ENCODE results near the gene FMNL3. TPM values are rescaled to one million over a fixed set of nuclear protein-coding genes. Genes with fewer than 3 reads are reported as not detected.

The FMNL3 gene
- total and polyA plus RNA-seq, 4 experiments from 2014 or later = 3.9 to 28.1 (median 17.0) TPM

GRCh38 chr12:49599961-49600360, 107.2 kb downstream of the FMNL3 start:
- H3K27me3 Mint-ChIP-seq = no peaks in the 10 kb centered on the region
- no peak overlapping the region for H3K4me3 ChIP-seq (ENCODE audit: low read length in 2 of 2)
- intact Hi-C loops (cut with micrococcal nuclease) = no loop called here
- peaks cover 0 to 5% (median 0%) of the 10 kb centered on the region in 4 donors for H3K4me1 Mint-ChIP-seq
- no peaks in the 10 kb centered on the region for H3K4me1 ChIP-seq (ENCODE audit: insufficient read depth, low read length)
- POLR2A ChIA-PET (ENCODE audit: partially characterized antibody) = no interaction called here
- no peak overlapping the region for H3K27ac ChIP-seq (ENCODE audit: low read depth, low read length)
- no peaks in the 10 kb centered on the region for H3K36me3 ChIP-seq (ENCODE audit: insufficient read depth, low read length)
- CTCF ChIA-PET (ENCODE audit: partially characterized antibody) = interaction anchor here (0.9 kb wide), 1 partner anchor 85 kb away, joined by 3 read pairs; no protein-coding TSS in a partner anchor
- no peaks in the 10 kb centered on the region for H3K36me3 Mint-ChIP-seq
- no peaks in the 10 kb centered on the region for H3K9me3 ChIP-seq (ENCODE audit: control insufficient read depth in 1 of 2, low read length in 2 of 2)
- H3K4me3 Mint-ChIP-seq = no peak overlapping the region
- H3K9me3 Mint-ChIP-seq = peaks cover 0 to 2% (median 0%) of the 10 kb centered on the region in 8 donors
- H3K27ac Mint-ChIP-seq = peak overlapping the region in 3 of 7 donors; percentile 22 to 87 (median 43)
- no peaks in the 10 kb centered on the region for H3K27me3 ChIP-seq (ENCODE audit: insufficient read depth, low read length)
- DNase-seq = no peak

GRCh38 chr12:49598527-49598926, 108.7 kb downstream of the FMNL3 start:
- no peak overlapping the region for H3K27ac ChIP-seq (ENCODE audit: low read depth, low read length)
- no peaks in the 10 kb centered on the region for H3K27me3 Mint-ChIP-seq
- peaks cover 0 to 5% (median 0%) of the 10 kb centered on the region in 4 donors for H3K4me1 Mint-ChIP-seq
- peak overlapping the region in 2 of 7 donors; percentile 3 to 37 for H3K27ac Mint-ChIP-seq
- H3K36me3 ChIP-seq (ENCODE audit: insufficient read depth, low read length) = no peaks in the 10 kb centered on the region
- H3K36me3 Mint-ChIP-seq = no peaks in the 10 kb centered on the region
- no peak overlapping the region for H3K4me3 ChIP-seq (ENCODE audit: low read length in 2 of 2)
- intact Hi-C loops (cut with micrococcal nuclease) = no loop called here
- CTCF ChIA-PET (ENCODE audit: partially characterized antibody) = no interaction called here
- no peaks in the 10 kb centered on the region for H3K4me1 ChIP-seq (ENCODE audit: insufficient read depth, low read length)
- no peak for DNase-seq
- H3K27me3 ChIP-seq (ENCODE audit: insufficient read depth, low read length) = no peaks in the 10 kb centered on the region
- POLR2A ChIA-PET (ENCODE audit: partially characterized antibody) = no interaction called here
- H3K4me3 Mint-ChIP-seq = no peak overlapping the region
- no peaks in the 10 kb centered on the region for H3K9me3 ChIP-seq (ENCODE audit: control insufficient read depth in 1 of 2, low read length in 2 of 2)
- peaks cover 0 to 2% (median 0%) of the 10 kb centered on the region in 8 donors for H3K9me3 Mint-ChIP-seq

GRCh38 chr12:49588721-49589516, 118.3 kb downstream of the FMNL3 start:
- Mint-ChIP-seq H3K27ac (no peak overlapping the region), H3K9me3 (peaks cover 0 to 6% (median 0%) of the 10 kb centered on the region in 8 donors), H3K27me3 (no peaks in the 10 kb centered on the region), H3K4me3 (no peak overlapping the region), H3K4me1 (no peaks in the 10 kb centered on the region), H3K36me3 (peaks cover 4 to 29% of the 10 kb centered on the region in 2 donors)
- CTCF ChIA-PET (ENCODE audit: partially characterized antibody) = no interaction called here
- H3K27me3 ChIP-seq (ENCODE audit: insufficient read depth, low read length) = no peaks in the 10 kb centered on the region
- no peaks in the 10 kb centered on the region for H3K4me1 ChIP-seq (ENCODE audit: insufficient read depth, low read length)
- no peak overlapping the region for H3K27ac ChIP-seq (ENCODE audit: low read depth, low read length)
- H3K9me3 ChIP-seq (ENCODE audit: control insufficient read depth in 1 of 2, low read length in 2 of 2) = no peaks in the 10 kb centered on the region
- POLR2A ChIA-PET (ENCODE audit: partially characterized antibody) = no interaction called here
- no peak for DNase-seq
- no peak overlapping the region for H3K4me3 ChIP-seq (ENCODE audit: low read length in 2 of 2)
- no peaks in the 10 kb centered on the region for H3K36me3 ChIP-seq (ENCODE audit: insufficient read depth, low read length)
- intact Hi-C loops (cut with micrococcal nuclease) = no loop called here

- no peak for DNase-seq
Measured at GRCh38 chr12:49588281-49588680, 118.9 kb downstream of the FMNL3 start.

GRCh38 chr12:49587174-49587908, 119.9 kb downstream of the FMNL3 start:
- POLR2A ChIA-PET (ENCODE audit: partially characterized antibody) = no interaction called here
- Histone ChIP-seq H3K4me3 (ENCODE audit: low read length in 2 of 2) (no peak overlapping the region), H3K4me1 (ENCODE audit: insufficient read depth, low read length) (no peaks in the 10 kb centered on the region), H3K27me3 (ENCODE audit: insufficient read depth, low read length) (no peaks in the 10 kb centered on the region), H3K27ac (ENCODE audit: low read depth, low read length) (no peak overlapping the region), H3K9me3 (ENCODE audit: control insufficient read depth in 1 of 2, low read length in 2 of 2) (no peaks in the 10 kb centered on the region), H3K36me3 (ENCODE audit: insufficient read depth, low read length) (no peaks in the 10 kb centered on the region)
- H3K36me3 Mint-ChIP-seq = peaks cover 9 to 40% of the 10 kb centered on the region in 2 donors
- peaks cover 0 to 6% (median 0%) of the 10 kb centered on the region in 8 donors for H3K9me3 Mint-ChIP-seq
- no peak overlapping the region for H3K27ac Mint-ChIP-seq
- CTCF ChIA-PET (ENCODE audit: partially characterized antibody) = no interaction called here
- no peak overlapping the region for H3K4me3 Mint-ChIP-seq
- no peaks in the 10 kb centered on the region for H3K4me1 Mint-ChIP-seq
- intact Hi-C loops (cut with micrococcal nuclease) = no loop called here
- no peak for DNase-seq
- no peaks in the 10 kb centered on the region for H3K27me3 Mint-ChIP-seq

More at GRCh38 chr12:49588281-49588680, 118.9 kb downstream of the FMNL3 start:
- no peak overlapping the region for H3K27ac Mint-ChIP-seq
- H3K4me3 Mint-ChIP-seq = no peak overlapping the region
- Histone ChIP-seq H3K27ac (ENCODE audit: low read depth, low read length) (no peak overlapping the region), H3K27me3 (ENCODE audit: insufficient read depth, low read length) (no peaks in the 10 kb centered on the region), H3K9me3 (ENCODE audit: control insufficient read depth in 1 of 2, low read length in 2 of 2) (no peaks in the 10 kb centered on the region), H3K4me1 (ENCODE audit: insufficient read depth, low read length) (no peaks in the 10 kb centered on the region), H3K36me3 (ENCODE audit: insufficient read depth, low read length) (no peaks in the 10 kb centered on the region), H3K4me3 (ENCODE audit: low read length in 2 of 2) (no peak overlapping the region)
- intact Hi-C loops (cut with micrococcal nuclease) = no loop called here
- POLR2A ChIA-PET (ENCODE audit: partially characterized antibody) = no interaction called here
- CTCF ChIA-PET (ENCODE audit: partially characterized antibody) = no interaction called here
- no peaks in the 10 kb centered on the region for H3K27me3 Mint-ChIP-seq
- peaks cover 0 to 6% (median 0%) of the 10 kb centered on the region in 8 donors for H3K9me3 Mint-ChIP-seq
- H3K4me1 Mint-ChIP-seq = no peaks in the 10 kb centered on the region
- H3K36me3 Mint-ChIP-seq = peaks cover 5 to 35% of the 10 kb centered on the region in 2 donors

Other genes starting within 250 kb of the FMNL3 start
- 1 to 10 TPM; 1.3 to 2.4 TPM for gene KCNH3, start 168.4 kb downstream of the FMNL3 start, total RNA-seq
- gene KCNH3, start 168.4 kb downstream of the FMNL3 start, polyA plus RNA-seq = 1 to 10 TPM in 1 of 2 donors, under 1 TPM in 1; 0.97 to 1.5 TPM
- gene MCRS1, start 139.3 kb downstream of the FMNL3 start, total RNA-seq = 10 to 100 TPM; 77.0 to 78.4 TPM
- gene MCRS1, start 139.3 kb downstream of the FMNL3 start, polyA plus RNA-seq = 10 to 100 TPM; 58.0 to 59.6 TPM
- gene FAM186B, start 101.8 kb downstream of the FMNL3 start, total RNA-seq = under 1 TPM; 0.12 to 0.22 TPM
- under 1 TPM in 1 of 2 donors, not detected in 1; 0.15 TPM for gene FAM186B, start 101.8 kb downstream of the FMNL3 start, polyA plus RNA-seq
- 10 to 100 TPM; 15.1 to 15.9 TPM for gene PRPF40B, start 83.8 kb downstream of the FMNL3 start, total RNA-seq
- gene PRPF40B, start 83.8 kb downstream of the FMNL3 start, polyA plus RNA-seq = 1 to 10 TPM in 1 of 2 donors, under 1 TPM in 1; 0.73 to 4.7 TPM
- gene TMBIM6, start 34.2 kb upstream of the FMNL3 start, total RNA-seq = 100 to 1,000 TPM; 421 to 431 TPM
- 1,000 to 10,000 TPM in 1 of 2 donors, 100 to 1,000 TPM in 1; 878 to 2,112 TPM for gene TMBIM6, start 34.2 kb upstream of the FMNL3 start, polyA plus RNA-seq
- 10 to 100 TPM; 10.4 to 11.2 TPM for gene NCKAP5L, start 121.0 kb upstream of the FMNL3 start, total RNA-seq
- 1 to 10 TPM in 1 of 2 donors, under 1 TPM in 1; 0.20 to 3.5 TPM for gene NCKAP5L, start 121.0 kb upstream of the FMNL3 start, polyA plus RNA-seq
- gene BCDIN3D, start 135.7 kb upstream of the FMNL3 start, total RNA-seq = 10 to 100 TPM; 16.0 to 17.5 TPM
- 1 to 10 TPM; 5.3 to 7.7 TPM for gene BCDIN3D, start 135.7 kb upstream of the FMNL3 start, polyA plus RNA-seq
- under 1 TPM; 0.08 to 0.17 TPM for gene FAIM2, start 196.5 kb upstream of the FMNL3 start, total RNA-seq
- under 1 TPM in 1 of 2 donors, not detected in 1; 0.59 TPM for gene FAIM2, start 196.5 kb upstream of the FMNL3 start, polyA plus RNA-seq
- gene AQP2, start 243.3 kb upstream of the FMNL3 start, total RNA-seq = not detected
- gene AQP2, start 243.3 kb upstream of the FMNL3 start, polyA plus RNA-seq = not detected